ENCODE measurements around the gene GPR153.

DNA sequence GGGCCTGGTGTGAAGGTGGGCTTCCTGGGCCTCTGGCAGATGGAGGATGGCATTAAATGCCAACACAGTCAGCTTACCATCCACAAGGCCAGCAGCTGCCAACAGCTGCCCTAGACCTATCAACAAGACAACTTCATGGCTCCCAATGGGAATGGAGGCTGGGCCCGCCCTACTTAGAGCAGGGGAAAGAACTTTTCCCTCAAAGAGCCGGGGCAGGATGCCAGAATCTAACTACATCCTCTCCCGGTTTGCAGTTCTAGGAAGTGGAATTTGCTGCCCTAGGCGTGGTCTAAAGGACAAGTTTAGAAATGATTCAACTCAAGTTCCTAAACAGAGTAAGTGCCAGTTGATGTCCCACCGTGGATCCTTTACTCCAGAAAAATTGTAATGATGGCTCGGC lies 38.3 kb downstream of the GPR153 start:
- TF ChIP-seq EZH2 (IDR thresholded peaks at IDR 0.05) = no peak
- TF ChIP-seq POLR2AphosphoS5 (IDR thresholded peaks at IDR 0.05; ENCODE audit: borderline replicate concordance, low read depth, low read length) = no peak
